Measurements from ENCODE around the gene FADS1.

DNA sequence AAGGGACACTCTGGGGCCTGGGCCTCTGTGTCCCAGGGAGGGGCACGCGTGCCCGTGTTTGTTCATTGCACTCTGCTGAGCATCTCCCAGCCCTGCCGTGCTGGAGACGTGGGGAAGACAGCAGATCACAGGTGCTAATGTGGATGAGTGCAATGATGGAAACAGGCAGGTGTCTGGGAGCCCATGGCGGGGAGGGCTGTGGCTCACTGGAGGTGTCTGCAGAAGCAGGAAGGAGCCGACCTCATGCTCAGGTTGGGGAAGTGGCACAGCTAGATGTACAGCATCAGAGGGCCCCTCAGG, 32.3 kb downstream of the FADS1 start:
- TF ChIP-seq ZFP3 (CRISPR knock-in tag; IDR thresholded peaks at IDR 0.05) (no peak), SNAI2 (CRISPR knock-in tag; IDR thresholded peaks at IDR 0.05) (no peak), ZC3H10 (CRISPR knock-in tag; IDR thresholded peaks at IDR 0.05) (no peak), TCF4 (CRISPR knock-in tag; IDR thresholded peaks at IDR 0.05; ENCODE audit: borderline replicate concordance) (no peak), ZNF70 (CRISPR knock-in tag; IDR thresholded peaks at IDR 0.05) (no peak), ZFP30 (CRISPR knock-in tag; IDR thresholded peaks at IDR 0.05) (no peak), ISL1 (CRISPR knock-in tag; IDR thresholded peaks at IDR 0.05) (no peak), RARB (CRISPR knock-in tag; IDR thresholded peaks at IDR 0.05) (no peak), OSR1 (CRISPR knock-in tag; IDR thresholded peaks at IDR 0.05) (no peak)
- TF ChIP-seq, protein P1, sequence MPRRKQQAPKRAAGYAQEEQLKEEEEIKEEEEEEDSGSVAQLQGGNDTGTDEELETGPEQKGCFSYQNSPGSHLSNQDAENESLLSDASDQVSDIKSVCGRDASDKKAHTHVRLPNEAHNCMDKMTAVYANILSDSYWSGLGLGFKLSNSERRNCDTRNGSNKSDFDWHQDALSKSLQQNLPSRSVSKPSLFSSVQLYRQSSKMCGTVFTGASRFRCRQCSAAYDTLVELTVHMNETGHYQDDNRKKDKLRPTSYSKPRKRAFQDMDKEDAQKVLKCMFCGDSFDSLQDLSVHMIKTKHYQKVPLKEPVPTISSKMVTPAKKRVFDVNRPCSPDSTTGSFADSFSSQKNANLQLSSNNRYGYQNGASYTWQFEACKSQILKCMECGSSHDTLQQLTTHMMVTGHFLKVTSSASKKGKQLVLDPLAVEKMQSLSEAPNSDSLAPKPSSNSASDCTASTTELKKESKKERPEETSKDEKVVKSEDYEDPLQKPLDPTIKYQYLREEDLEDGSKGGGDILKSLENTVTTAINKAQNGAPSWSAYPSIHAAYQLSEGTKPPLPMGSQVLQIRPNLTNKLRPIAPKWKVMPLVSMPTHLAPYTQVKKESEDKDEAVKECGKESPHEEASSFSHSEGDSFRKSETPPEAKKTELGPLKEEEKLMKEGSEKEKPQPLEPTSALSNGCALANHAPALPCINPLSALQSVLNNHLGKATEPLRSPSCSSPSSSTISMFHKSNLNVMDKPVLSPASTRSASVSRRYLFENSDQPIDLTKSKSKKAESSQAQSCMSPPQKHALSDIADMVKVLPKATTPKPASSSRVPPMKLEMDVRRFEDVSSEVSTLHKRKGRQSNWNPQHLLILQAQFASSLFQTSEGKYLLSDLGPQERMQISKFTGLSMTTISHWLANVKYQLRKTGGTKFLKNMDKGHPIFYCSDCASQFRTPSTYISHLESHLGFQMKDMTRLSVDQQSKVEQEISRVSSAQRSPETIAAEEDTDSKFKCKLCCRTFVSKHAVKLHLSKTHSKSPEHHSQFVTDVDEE (CRISPR knock-in tag; IDR thresholded peaks at IDR 0.05): no peak
- TF ChIP-seq, protein P2, sequence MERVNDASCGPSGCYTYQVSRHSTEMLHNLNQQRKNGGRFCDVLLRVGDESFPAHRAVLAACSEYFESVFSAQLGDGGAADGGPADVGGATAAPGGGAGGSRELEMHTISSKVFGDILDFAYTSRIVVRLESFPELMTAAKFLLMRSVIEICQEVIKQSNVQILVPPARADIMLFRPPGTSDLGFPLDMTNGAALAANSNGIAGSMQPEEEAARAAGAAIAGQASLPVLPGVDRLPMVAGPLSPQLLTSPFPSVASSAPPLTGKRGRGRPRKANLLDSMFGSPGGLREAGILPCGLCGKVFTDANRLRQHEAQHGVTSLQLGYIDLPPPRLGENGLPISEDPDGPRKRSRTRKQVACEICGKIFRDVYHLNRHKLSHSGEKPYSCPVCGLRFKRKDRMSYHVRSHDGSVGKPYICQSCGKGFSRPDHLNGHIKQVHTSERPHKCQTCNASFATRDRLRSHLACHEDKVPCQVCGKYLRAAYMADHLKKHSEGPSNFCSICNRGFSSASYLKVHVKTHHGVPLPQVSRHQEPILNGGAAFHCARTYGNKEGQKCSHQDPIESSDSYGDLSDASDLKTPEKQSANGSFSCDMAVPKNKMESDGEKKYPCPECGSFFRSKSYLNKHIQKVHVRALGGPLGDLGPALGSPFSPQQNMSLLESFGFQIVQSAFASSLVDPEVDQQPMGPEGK (CRISPR knock-in tag; IDR thresholded peaks at IDR 0.05; ENCODE audit: borderline replicate concordance): no peak
- TF ChIP-seq, protein P3, sequence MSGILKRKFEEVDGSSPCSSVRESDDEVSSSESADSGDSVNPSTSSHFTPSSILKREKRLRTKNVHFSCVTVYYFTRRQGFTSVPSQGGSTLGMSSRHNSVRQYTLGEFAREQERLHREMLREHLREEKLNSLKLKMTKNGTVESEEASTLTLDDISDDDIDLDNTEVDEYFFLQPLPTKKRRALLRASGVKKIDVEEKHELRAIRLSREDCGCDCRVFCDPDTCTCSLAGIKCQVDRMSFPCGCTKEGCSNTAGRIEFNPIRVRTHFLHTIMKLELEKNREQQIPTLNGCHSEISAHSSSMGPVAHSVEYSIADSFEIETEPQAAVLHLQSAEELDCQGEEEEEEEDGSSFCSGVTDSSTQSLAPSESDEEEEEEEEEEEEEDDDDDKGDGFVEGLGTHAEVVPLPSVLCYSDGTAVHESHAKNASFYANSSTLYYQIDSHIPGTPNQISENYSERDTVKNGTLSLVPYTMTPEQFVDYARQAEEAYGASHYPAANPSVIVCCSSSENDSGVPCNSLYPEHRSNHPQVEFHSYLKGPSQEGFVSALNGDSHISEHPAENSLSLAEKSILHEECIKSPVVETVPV (CRISPR knock-in tag; IDR thresholded peaks at IDR 0.05): no peak
- TF ChIP-seq, protein P4, sequence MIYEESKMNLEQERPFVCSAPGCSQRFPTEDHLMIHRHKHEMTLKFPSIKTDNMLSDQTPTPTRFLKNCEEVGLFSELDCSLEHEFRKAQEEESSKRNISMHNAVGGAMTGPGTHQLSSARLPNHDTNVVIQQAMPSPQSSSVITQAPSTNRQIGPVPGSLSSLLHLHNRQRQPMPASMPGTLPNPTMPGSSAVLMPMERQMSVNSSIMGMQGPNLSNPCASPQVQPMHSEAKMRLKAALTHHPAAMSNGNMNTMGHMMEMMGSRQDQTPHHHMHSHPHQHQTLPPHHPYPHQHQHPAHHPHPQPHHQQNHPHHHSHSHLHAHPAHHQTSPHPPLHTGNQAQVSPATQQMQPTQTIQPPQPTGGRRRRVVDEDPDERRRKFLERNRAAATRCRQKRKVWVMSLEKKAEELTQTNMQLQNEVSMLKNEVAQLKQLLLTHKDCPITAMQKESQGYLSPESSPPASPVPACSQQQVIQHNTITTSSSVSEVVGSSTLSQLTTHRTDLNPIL (CRISPR knock-in tag; IDR thresholded peaks at IDR 0.05; ENCODE audit: low read depth): no peak

Measured in SK-N-SH treated with all-trans-retinoic acid at 6 μM for 48 hours (cell line).